ENCODE data around the gene MAB21L3. TPM values are rescaled to one million over a fixed set of nuclear protein-coding genes. Genes with fewer than 3 reads are reported as not detected.

Gene MAB21L3
- total RNA-seq, 4 donors from 2014 or later = under 0.01 to 0.17 (median 0.11) TPM; not detected in 1

DNA sequence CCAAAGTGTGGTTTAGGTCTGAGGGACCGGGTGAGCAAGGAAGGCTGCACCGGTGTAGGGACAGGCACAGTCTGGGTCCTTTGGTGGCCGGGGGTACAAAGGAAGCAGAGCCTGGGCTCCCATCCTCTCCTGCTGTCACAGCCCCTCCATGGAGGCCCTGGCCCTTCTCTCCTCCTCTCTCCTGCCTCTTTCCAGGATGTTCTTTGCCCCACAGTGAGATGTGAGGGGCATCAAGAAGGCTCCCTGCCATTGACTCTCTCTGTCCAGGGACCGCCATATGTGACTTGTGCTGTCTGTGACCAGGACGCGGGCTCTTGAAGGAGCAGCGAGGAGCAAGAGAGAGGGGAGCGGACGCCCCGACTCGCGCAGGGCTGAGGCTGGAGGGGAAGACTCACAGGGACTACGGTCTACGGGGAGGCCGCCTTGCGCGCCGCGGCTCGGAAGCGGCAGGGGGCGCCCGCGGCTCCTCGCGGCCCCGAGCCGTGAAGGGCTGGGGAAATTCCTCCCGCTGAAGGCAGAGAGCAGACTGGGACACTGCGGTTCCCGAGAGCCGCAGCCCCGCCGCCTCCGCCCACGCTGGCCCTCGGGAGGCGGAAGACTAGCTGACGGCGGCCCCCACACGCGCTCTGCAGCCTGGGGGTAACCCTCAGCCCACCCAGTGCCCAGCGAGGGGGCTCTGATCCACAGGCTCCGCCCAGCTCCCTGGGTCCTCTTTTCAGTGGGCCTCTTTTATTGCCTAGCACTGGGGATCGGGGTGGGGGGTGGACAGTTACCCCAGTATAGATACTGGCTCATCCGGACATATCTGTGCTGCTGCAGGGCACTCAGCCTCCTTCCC is 40.8 kb downstream of the MAB21L3 start:
- peak; percentile 93 for DNase-seq (ENCODE audit: extremely low spot score)
- Histone ChIP-seq H3K36me3 (no peaks in the 10 kb centered on the region), H3K9me3 (no peaks in the 10 kb centered on the region), H3K27ac (replicated peaks in 1 of 4) (peak overlapping the region in 2 of 4 donors; percentile 28 to 40), H3K27me3 (no peaks in the 10 kb centered on the region), H3K4me1 (peaks cover 14 to 22% (median 19%) of the 10 kb centered on the region in 4 donors), H3K4me3 (peak overlapping the region; percentile 50 to 62 (median 54))
- 23% methylated on average over 15 of the region's 46 CpGs for WGBS
- TF ChIP-seq POLR2AphosphoS5 (IDR thresholded peaks at IDR 0.05) (peak in 1 of 2 donors; percentile 41), POLR2A (IDR thresholded peaks at IDR 0.05; ENCODE audit: low read depth) (no peak), EP300 (IDR thresholded peaks at IDR 0.05) (no peak)
- TF ChIP-seq, protein P1, sequence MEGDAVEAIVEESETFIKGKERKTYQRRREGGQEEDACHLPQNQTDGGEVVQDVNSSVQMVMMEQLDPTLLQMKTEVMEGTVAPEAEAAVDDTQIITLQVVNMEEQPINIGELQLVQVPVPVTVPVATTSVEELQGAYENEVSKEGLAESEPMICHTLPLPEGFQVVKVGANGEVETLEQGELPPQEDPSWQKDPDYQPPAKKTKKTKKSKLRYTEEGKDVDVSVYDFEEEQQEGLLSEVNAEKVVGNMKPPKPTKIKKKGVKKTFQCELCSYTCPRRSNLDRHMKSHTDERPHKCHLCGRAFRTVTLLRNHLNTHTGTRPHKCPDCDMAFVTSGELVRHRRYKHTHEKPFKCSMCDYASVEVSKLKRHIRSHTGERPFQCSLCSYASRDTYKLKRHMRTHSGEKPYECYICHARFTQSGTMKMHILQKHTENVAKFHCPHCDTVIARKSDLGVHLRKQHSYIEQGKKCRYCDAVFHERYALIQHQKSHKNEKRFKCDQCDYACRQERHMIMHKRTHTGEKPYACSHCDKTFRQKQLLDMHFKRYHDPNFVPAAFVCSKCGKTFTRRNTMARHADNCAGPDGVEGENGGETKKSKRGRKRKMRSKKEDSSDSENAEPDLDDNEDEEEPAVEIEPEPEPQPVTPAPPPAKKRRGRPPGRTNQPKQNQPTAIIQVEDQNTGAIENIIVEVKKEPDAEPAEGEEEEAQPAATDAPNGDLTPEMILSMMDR (IDR thresholded peaks at IDR 0.05) = peak; percentile 75 to 95 (median 92)
- intact Hi-C loops (cut with DNase I) = no loop called here

DNA sequence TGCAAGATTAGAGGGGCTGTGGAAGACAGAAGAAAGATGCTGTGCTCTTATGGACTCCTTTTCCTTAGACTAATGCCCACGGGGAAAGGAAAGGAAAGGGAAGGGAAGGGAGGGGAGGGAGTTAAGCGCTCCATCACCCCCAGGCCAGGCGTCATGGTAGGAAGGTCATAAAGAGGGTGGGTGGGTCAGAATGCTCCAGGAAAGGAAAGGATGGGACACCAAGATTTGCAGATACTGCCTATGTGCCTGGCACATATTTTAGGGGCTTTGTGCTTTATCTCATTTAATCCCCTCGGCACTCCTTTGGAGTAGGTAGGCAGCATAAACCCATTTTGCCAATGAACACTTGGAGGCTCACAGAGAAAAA is 41.4 kb downstream of the MAB21L3 start:
- H3K27me3 ChIP-seq = no peaks in the 10 kb centered on the region
- peak overlapping the region; percentile 50 to 62 (median 54) for H3K4me3 ChIP-seq
- no peaks in the 10 kb centered on the region for H3K9me3 ChIP-seq
- DNase-seq (ENCODE audit: extremely low spot score) = no peak
- peak overlapping the region in 1 of 4 donors; percentile 40 for H3K27ac ChIP-seq (replicated peaks in 1 of 4)
- peaks cover 14 to 22% (median 19%) of the 10 kb centered on the region in 4 donors for H3K4me1 ChIP-seq
- WGBS = 50% methylated on average over 4 of the region's 4 CpGs
- TF ChIP-seq, protein P1 (IDR thresholded peaks at IDR 0.05) = no peak
- no peak for TF ChIP-seq EP300 (IDR thresholded peaks at IDR 0.05)
- no peak for TF ChIP-seq POLR2A (IDR thresholded peaks at IDR 0.05; ENCODE audit: low read depth)
- TF ChIP-seq POLR2AphosphoS5 (IDR thresholded peaks at IDR 0.05) = no peak
- no peaks in the 10 kb centered on the region for H3K36me3 ChIP-seq
- intact Hi-C loops (cut with DNase I) = no loop called here

DNA sequence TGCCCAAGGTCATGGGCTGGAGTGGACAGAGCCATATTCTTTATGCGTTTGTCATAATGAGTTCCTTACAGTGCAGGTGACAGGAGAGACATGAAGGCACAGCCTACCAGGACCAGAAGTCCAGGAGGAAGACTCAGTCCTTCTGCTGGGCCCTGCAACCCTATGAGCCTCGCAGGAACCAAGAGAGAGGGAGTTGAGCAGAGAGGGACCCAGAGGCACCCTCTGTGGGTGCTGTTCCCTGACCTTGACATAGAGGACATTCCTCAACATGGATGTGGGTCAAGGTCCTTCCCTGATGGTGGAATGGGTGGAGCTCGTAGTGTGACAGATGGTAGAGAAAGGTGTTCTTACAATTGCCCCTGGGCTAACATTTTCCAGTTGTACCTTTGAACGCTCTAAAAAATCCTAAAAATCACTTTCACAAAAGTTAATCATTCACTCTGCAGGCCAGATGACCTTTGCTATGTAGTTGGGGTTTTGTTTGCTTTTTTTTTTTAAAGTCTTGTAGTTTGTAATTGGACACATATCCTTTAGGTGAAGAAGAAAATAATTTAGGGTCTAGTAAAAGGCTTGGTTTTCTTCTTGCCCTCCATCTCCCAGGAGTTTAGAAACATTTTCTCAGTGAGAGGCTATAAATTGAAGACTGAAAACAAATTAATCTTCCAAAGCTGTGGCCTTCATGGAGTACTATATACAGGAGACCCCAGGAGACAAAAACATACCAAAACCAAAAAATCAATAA is 41.9 kb downstream of the MAB21L3 start:
- intact Hi-C loops (cut with DNase I) = no loop called here
- TF ChIP-seq, protein P1 (IDR thresholded peaks at IDR 0.05) = no peak
- TF ChIP-seq POLR2A (IDR thresholded peaks at IDR 0.05; ENCODE audit: low read depth) = no peak
- TF ChIP-seq EP300 (IDR thresholded peaks at IDR 0.05) = no peak
- TF ChIP-seq POLR2AphosphoS5 (IDR thresholded peaks at IDR 0.05) = no peak
- peaks cover 14 to 22% (median 19%) of the 10 kb centered on the region in 4 donors for H3K4me1 ChIP-seq

DNA sequence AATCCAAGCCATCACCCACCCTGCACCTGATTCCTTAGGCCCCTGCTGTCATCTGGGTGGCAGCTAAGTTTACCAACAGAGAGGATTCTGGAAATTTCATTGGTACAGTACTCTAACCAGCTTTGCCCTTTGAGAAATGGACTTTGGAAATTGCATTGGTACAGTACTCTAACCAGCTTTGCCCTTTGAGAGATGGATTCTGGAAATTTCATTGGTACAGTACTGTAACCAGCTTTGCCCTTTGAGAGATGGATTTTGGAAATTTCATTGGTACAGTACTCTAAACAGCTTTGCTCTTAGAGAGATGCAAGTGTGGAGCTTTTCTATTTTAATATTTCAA is 42.5 kb downstream of the MAB21L3 start:
- no peaks in the 10 kb centered on the region for H3K36me3 ChIP-seq
- H3K27me3 ChIP-seq = no peaks in the 10 kb centered on the region
- peaks cover 14 to 22% (median 19%) of the 10 kb centered on the region in 4 donors for H3K4me1 ChIP-seq
- TF ChIP-seq POLR2AphosphoS5 (IDR thresholded peaks at IDR 0.05) (no peak), EP300 (IDR thresholded peaks at IDR 0.05) (no peak), POLR2A (IDR thresholded peaks at IDR 0.05; ENCODE audit: low read depth) (no peak)
- TF ChIP-seq, protein P1 (IDR thresholded peaks at IDR 0.05) = no peak
- intact Hi-C loops (cut with DNase I) = no loop called here
- no peak overlapping the region for H3K27ac ChIP-seq (replicated peaks in 1 of 4)
- no peaks in the 10 kb centered on the region for H3K9me3 ChIP-seq
- no peak for DNase-seq (ENCODE audit: extremely low spot score)
- no peak overlapping the region for H3K4me3 ChIP-seq

More for the DNA sequence above, 41.9 kb downstream of the MAB21L3 start:
- H3K27ac ChIP-seq (replicated peaks in 1 of 4) = no peak overlapping the region
- no peak overlapping the region for H3K4me3 ChIP-seq
- no peaks in the 10 kb centered on the region for H3K27me3 ChIP-seq
- H3K36me3 ChIP-seq = no peaks in the 10 kb centered on the region
- no peaks in the 10 kb centered on the region for H3K9me3 ChIP-seq
- WGBS = 98% methylated on average over 4 of the region's 4 CpGs
- peak; percentile 72 for DNase-seq (ENCODE audit: extremely low spot score)

Data from esophagus muscularis mucosa (tissue), 4 donors.